ENCODE measurements around the gene KRTAP10-4. TPM values are rescaled to one million over a fixed set of nuclear protein-coding genes. Genes with fewer than 3 reads are reported as not detected.

Gene KRTAP10-4, protein sequence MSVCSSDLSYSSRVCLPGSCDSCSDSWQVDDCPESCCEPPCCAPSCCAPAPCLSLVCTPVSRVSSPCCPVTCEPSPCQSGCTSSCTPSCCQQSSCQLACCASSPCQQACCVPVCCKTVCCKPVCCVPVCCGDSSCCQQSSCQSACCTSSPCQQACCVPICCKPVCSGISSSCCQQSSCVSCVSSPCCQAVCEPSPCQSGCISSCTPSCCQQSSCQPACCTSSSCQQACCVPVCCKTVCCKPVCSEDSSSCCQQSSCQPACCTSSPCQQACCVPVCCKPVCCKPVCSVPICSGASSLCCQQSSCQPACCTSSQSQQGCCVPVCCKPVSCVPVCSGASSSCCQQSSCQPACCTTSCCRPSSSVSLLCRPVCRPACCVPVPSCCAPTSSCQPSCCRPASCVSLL
- total RNA-seq, result not detected in 2 replicates

GRCh38 chr21:44573630-44574456, at the start of gene KRTAP10-4:
Gene KRTAP10-4 (plus strand): TSS chr21:44573729. CDS start chr21:44573759, 30 bp downstream.

DNA sequence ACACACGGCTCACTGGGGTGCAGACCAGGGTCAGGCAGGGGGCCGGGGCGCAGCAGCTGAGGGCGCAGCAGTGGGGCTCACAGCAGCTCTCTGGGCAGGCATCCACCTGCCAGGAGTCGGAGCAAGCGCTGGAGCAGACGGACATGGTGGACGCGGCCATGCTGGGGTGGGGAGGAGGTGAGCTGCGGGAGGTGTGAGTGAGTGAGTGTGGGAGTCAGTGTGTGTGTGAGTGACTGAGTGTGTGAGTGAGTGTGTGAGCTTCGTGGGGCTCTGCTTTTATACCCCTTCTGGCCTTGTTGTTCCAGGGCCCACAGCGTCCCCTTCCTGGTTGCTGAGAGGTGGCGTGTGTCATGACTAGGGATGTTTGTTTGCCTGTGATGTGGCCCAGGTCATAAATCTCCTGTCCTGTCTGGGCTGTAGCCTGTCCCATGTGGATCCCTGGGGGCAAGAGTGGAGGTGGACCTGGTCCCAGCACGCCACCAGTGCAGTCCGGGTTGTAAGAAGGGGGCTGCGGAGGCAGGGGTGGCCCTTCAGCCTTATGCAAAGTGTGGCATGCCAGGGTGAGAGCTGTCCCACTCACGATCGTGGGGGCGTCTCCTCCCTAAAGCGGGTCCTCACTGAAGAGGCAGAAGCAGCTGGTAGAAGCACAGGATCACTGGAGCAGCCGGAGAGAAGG, 33.4 kb upstream of the KRTAP10-4 start, which contains the start of gene KRTAP10-1:
KRTAP10-1 (minus strand) TSS at position 205 of the 676 bp plus-strand sequence; CDS start at position 160, 45 bp downstream.

DNA sequence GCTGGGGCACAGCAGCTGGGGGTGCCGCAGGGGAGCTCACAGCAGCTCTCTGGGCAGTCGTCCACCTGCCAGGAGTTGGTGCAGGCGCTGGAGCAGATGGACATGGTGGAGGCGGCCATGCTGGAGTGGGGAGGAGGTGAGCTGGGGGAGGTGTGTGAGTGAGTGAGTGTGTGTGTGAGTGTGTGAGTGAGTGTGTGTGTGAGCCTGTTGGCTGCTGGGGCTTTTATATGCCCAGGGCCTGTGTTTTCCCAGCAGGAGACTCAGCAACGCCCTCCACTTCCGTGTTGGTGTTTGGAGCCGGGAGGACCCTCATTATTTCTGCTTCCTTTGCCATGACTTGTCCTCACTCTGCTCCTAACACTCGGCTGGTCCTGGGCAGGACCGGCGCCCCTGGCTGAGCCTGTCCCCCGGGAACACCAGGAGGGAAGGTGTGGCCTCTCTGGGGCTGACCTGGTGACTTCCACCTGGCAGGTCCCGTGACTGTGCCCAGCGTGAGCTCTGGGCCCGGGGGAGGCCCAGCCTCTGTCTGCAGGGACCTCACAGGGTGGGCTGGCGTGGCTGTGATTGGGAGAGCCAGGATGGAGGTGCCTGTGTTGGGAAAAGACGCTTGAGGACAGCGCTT, 22.1 kb upstream of the KRTAP10-4 start, which contains the start of gene KRTAP10-2:
KRTAP10-2 (minus strand) TSS at position 166 of the 622 bp plus-strand sequence; CDS start at position 119, 47 bp downstream.

DNA sequence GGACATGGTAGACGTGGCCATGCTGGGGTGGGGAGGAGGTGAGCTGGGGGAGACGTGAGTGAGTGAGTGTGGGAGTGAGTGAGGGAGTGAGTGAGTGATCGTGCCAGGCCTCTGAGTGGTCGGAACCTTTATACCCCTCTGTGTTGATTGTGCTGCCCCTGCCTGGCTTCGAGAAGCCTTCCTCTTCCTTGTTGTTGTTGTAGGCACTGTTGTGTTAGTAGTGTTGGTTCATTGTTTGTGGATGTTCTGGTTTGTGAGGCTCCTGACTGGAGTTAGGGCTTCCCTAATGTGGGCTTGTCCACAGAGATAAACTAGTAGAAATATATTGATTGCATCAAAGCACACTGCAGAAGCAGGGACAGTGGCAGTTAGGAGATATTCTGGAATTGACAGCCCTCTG, 14.8 kb upstream of the KRTAP10-4 start, which contains the start of gene KRTAP10-3:
KRTAP10-3 (minus strand) TSS at position 101 of the 400 bp plus-strand sequence; CDS start at position 21, 80 bp downstream.

DNA sequence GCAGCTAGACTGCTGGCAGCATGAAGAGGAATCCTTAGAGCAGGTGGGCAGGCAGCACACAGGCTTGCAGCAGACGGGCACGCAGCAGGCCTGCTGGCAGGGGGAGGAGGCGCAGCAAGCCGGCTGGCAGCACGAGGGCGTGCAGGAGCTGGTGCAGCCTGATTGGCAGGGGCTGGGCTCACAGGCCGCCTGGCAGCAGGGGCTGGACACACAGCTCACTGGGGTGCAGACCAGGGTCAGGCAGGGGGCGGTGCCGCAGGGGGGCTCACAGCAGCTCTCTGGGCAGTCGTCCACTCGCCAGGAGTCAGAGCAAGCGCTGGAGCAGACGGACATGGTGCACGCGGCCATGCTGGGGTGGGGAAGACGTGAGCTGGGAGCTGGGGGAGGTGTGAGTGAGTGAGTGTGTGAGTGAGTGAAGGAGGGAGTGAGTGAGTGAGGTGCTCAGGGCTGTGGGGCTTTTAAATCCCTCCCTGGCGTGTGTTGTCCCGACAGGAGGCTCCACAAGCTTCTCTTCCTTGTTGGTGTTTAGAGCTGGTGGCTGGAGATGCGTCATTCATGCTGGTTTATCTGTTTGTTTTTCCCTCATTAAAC, 6.8 kb downstream of the KRTAP10-4 start, which contains the start of gene KRTAP10-5:
KRTAP10-5 (minus strand) TSS at position 374 of the 591 bp plus-strand sequence; CDS start at position 348, 26 bp downstream.

GRCh38 chr21:44592446-44593311, 19.1 kb downstream of the KRTAP10-4 start, which contains the start of gene KRTAP10-6:
Gene KRTAP10-6 (minus strand): TSS chr21:44592505. CDS start chr21:44592484, 21 bp downstream.

DNA sequence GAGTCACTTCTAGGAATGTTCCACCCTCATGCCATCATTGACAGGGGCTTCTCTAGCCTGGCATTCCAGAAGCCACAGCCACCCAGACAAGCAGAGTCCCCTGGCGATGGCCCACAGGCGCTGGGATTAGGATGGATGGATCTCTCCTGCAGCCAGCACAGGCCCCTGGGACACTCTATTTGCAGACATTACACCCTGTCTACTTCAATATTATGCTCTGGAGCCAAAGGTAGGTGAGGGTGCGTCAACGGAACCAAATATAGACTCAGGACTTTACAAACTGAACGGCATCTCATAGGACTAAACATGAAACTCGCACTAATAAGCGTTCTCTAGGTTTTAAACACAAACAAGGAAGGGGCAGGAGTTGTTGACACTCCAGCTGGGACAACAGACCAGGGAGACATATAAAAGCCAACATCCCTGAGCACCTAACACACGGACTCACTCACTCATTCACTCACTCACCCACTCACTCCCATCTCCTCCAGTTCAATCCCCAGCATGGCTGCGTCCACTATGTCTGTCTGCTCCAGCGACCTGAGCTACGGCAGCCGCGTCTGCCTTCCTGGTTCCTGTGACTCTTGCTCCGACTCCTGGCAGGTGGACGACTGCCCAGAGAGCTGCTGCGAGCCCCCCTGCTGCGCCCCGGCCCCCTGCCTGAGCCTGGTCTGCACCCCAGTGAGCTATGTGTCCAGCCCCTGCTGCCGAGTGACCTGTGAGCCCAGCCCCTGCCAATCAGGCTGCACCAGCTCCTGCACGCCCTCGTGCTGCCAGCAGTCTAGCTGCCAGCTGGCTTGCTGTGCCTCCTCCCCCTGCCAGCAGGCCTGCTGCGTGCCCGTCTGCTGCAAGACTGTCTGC, 26.8 kb downstream of the KRTAP10-4 start, which contains the start of gene KRTAP10-7:
KRTAP10-7 (plus strand) TSS at position 480 of the 861 bp plus-strand sequence; CDS start at position 505, 25 bp downstream.

GRCh38 chr21:44612029-44612486, 38.5 kb downstream of the KRTAP10-4 start, which contains the start of gene KRTAP10-8:
Gene KRTAP10-8 (plus strand): TSS chr21:44612079. CDS start chr21:44612101, 22 bp downstream.

Other genes with a start within 250 kb of the KRTAP10-4 start
- gene CFAP410, start 234.3 kb upstream of the KRTAP10-4 start, total RNA-seq, result 10.8 and 13.1 TPM in 2 replicates
- gene TRPM2, start 220.1 kb upstream of the KRTAP10-4 start, total RNA-seq, result under 0.01 TPM in 1 of 2 replicates, not detected in the other
- gene LRRC3, start 118.2 kb upstream of the KRTAP10-4 start, total RNA-seq, result 0.33 and 0.37 TPM in 2 replicates
- not detected in 2 replicates for gene KRTAP10-1, start 33.5 kb upstream of the KRTAP10-4 start, total RNA-seq
- not detected in 2 replicates for gene KRTAP10-2, start 22.2 kb upstream of the KRTAP10-4 start, total RNA-seq
- gene KRTAP10-3, start 14.9 kb upstream of the KRTAP10-4 start, total RNA-seq, result not detected in 2 replicates
- not detected in 2 replicates for gene KRTAP10-5, start 6.9 kb downstream of the KRTAP10-4 start, total RNA-seq
- gene KRTAP10-6, start 18.8 kb downstream of the KRTAP10-4 start, total RNA-seq, result not detected in 2 replicates
- not detected in 2 replicates for gene KRTAP10-7, start 26.9 kb downstream of the KRTAP10-4 start, total RNA-seq
- not detected in 2 replicates for gene KRTAP10-8, start 38.4 kb downstream of the KRTAP10-4 start, total RNA-seq
- gene KRTAP10-9, start 53.4 kb downstream of the KRTAP10-4 start, total RNA-seq, result not detected in 2 replicates
- gene KRTAP10-10, start 63.6 kb downstream of the KRTAP10-4 start, total RNA-seq, result not detected in 2 replicates
- not detected in 2 replicates for gene KRTAP10-11, start 72.7 kb downstream of the KRTAP10-4 start, total RNA-seq
- gene KRTAP12-4, start 80.9 kb downstream of the KRTAP10-4 start, total RNA-seq, result not detected in 2 replicates
- gene KRTAP12-3, start 84.2 kb downstream of the KRTAP10-4 start, total RNA-seq, result not detected in 2 replicates
- gene KRTAP12-2, start 93.2 kb downstream of the KRTAP10-4 start, total RNA-seq, result not detected in 2 replicates
- not detected in 2 replicates for gene KRTAP12-1, start 108.4 kb downstream of the KRTAP10-4 start, total RNA-seq
- not detected in 2 replicates for gene KRTAP10-12, start 123.4 kb downstream of the KRTAP10-4 start, total RNA-seq
- not detected in 2 replicates for gene TSPEAR, start 137.8 kb downstream of the KRTAP10-4 start, total RNA-seq
- gene UBE2G2, start 228.1 kb downstream of the KRTAP10-4 start, total RNA-seq, result 56.4 and 66.0 TPM in 2 replicates
- 71.0 and 119 TPM in 2 replicates for gene SUMO3, start 244.3 kb downstream of the KRTAP10-4 start, total RNA-seq

Measured in uterine smooth muscle cell (primary cell).